Neural cell (in vitro differentiated cells): ENCODE data around the gene SIX6. TPM values are rescaled to one million over a fixed set of nuclear protein-coding genes. Genes with fewer than 3 reads are reported as not detected.
A peak's percentile ranks its signal among the peaks of the same experiment; 100 is the strongest.
"Not testable (repeated sequence)": the region's sequence is repeated elsewhere in the genome, so short reads cannot be mapped to it uniquely, and the experiment has no call there.

Experiments used
- H2AFZ ChIP-seq: fragments of 200-600, 300-800 bp; sonication (generic), shearing (Covaris generic); 2 replicates; pipeline ENCODE4 v1.6.0; 2014; ENCODE audit warnings: low read depth, mild to moderate bottlenecking, antibody characterized with exemption, low read length, moderate library complexity
- H3F3A ChIP-seq: fragments of 200-600 bp; shearing (Covaris generic); 2 replicates; pipeline ENCODE4 v1.6.1; 2016; ENCODE audit warnings: mild to moderate bottlenecking, moderate library complexity, mixed read lengths, antibody characterized with exemption, low read length; ENCODE audit not compliant: insufficient read depth, poor library complexity, severe bottlenecking
- H3K27ac ChIP-seq: fragments of 200-600, 300-800 bp; sonication (generic), shearing (Covaris generic); 2 replicates; pipeline ENCODE4 v1.5.1; 2014; ENCODE audit warnings: mild to moderate bottlenecking, low read length, moderate library complexity
- H3K27me3 ChIP-seq: fragments of 300-800, 200-600 bp; sonication (generic), shearing (Covaris generic); 2 replicates; pipeline ENCODE4 v1.6.0; 2014; ENCODE audit warnings: mild to moderate bottlenecking, low read depth, low read length, moderate library complexity; ENCODE audit not compliant: insufficient read depth
- H3K36me3 ChIP-seq: fragments of 300-800, 200-600 bp; sonication (generic), shearing (Covaris generic); 2 replicates; pipeline ENCODE4 v1.5.1; 2014; ENCODE audit warnings: mild to moderate bottlenecking, antibody characterized with exemption, low read length, moderate library complexity; ENCODE audit not compliant: insufficient read depth
- H3K4me2 ChIP-seq: fragments of 300-800, 200-600 bp; sonication (generic), shearing (Covaris generic); 2 replicates; pipeline ENCODE4 v1.6.0; 2014; ENCODE audit warnings: mild to moderate bottlenecking, low read length
- H3K4me3 ChIP-seq: fragments of 300-800, 200-600 bp; sonication (generic), shearing (Covaris generic); 2 replicates; pipeline ENCODE4 v1.5.1; 2014; ENCODE audit warnings: mild to moderate bottlenecking, low read length, moderate library complexity
- H3K79me2 ChIP-seq: fragments of 200-600 bp; shearing (Covaris generic); replicated peaks from 2 replicates; pipeline ENCODE4 v1.6.0; 2014; ENCODE audit warnings: mild to moderate bottlenecking, low read length, moderate library complexity; ENCODE audit not compliant: insufficient read depth
- H3K9ac ChIP-seq: fragments of 300-800, 200-600 bp; sonication (generic), shearing (Covaris generic); 2 replicates; pipeline ENCODE4 v1.6.1; 2016; ENCODE audit warnings: mild to moderate bottlenecking, low read length, mixed read lengths
- H3K9me2 ChIP-seq: fragments of 200-600 bp; shearing (Covaris generic); 2 replicates; pipeline ENCODE4 v1.6.1; 2016; ENCODE audit warnings: mild to moderate bottlenecking, low read length, mixed read lengths; ENCODE audit not compliant: insufficient read depth
- H3K9me3 ChIP-seq: fragments of 200-600, 300-800 bp; sonication (generic), shearing (Covaris generic); 2 replicates; pipeline ENCODE4 v1.6.1; 2016; ENCODE audit warnings: mild to moderate bottlenecking, mixed run types, low read length, moderate library complexity, mixed read lengths
- H4K20me1 ChIP-seq: fragments of 200-600 bp; shearing (Covaris generic); 2 replicates; pipeline ENCODE4 v1.6.1; 2016; ENCODE audit warnings: mild to moderate bottlenecking, mixed run types; ENCODE audit not compliant: insufficient read depth
- CTCF ChIP-seq: fragments of 450-650 bp; IDR thresholded peaks from 2 replicates; pipeline ENCODE4 v1.5.1; 2014; ENCODE audit warnings: antibody characterized with exemption, mild to moderate bottlenecking, moderate library complexity; ENCODE audit not compliant: poor library complexity, severe bottlenecking
- EP300 ChIP-seq: fragments of 450-650 bp; conservative IDR thresholded peaks from 2 replicates; pipeline ENCODE4 v1.6.1; 2014; ENCODE audit warnings: antibody characterized with exemption, mild to moderate bottlenecking, moderate library complexity; ENCODE audit not compliant: poor library complexity, severe bottlenecking
- EZH2 ChIP-seq: fragments of 200-600, 300-800 bp; shearing (Covaris generic), sonication (generic); IDR thresholded peaks from 2 replicates; pipeline ENCODE4 v1.6.1; 2014; ENCODE audit warnings: antibody characterized with exemption, low read length, borderline replicate concordance, mild to moderate bottlenecking; ENCODE audit not compliant: insufficient read depth, poor library complexity, severe bottlenecking
- MXI1 ChIP-seq: fragments of 450-650 bp; conservative IDR thresholded peaks from 2 replicates; pipeline ENCODE4 v1.6.1; 2014; ENCODE audit warnings: antibody characterized with exemption, mild to moderate bottlenecking; ENCODE audit not compliant: poor library complexity, severe bottlenecking
- POLR2AphosphoS5 ChIP-seq: IDR thresholded peaks from 2 replicates; pipeline ENCODE4 v1.6.1; 2012
- RAD21 ChIP-seq: fragments of 450-650 bp; conservative IDR thresholded peaks from 2 replicates; pipeline ENCODE4 v1.6.1; 2014; ENCODE audit warnings: antibody characterized with exemption, mild to moderate bottlenecking, moderate library complexity
- REST ChIP-seq: IDR thresholded peaks from 2 replicates; pipeline ENCODE4 v1.6.1; 2012; ENCODE audit warnings: borderline replicate concordance
- SMC3 ChIP-seq: fragments of 450-650 bp; conservative IDR thresholded peaks from 2 replicates; pipeline ENCODE4 v1.6.1; 2014; ENCODE audit warnings: antibody characterized with exemption, mild to moderate bottlenecking, moderate library complexity; ENCODE audit not compliant: poor library complexity
- TAF1 ChIP-seq: IDR thresholded peaks from 2 replicates; pipeline ENCODE4 v1.6.1; 2012; ENCODE audit warnings: low read depth
- polyA minus RNA-seq: library from RNA; depleted of rRNA, polyadenylated mRNA; stranded (reverse); fragments of >200 nt; gene quantifications from 2 replicates; pipeline ENCODE4 v1.2.3, GENCODE V29; 2014
- polyA plus RNA-seq: library from polyadenylated mRNA; depleted of rRNA; stranded (reverse); fragments of >200 nt; gene quantifications from 2 replicates; pipeline ENCODE4 v1.2.3, GENCODE V29; 2014

SIX6 gene
- polyA plus RNA-seq (not detected in 2 replicates), polyA minus RNA-seq (not detected in 2 replicates)

- no peak for TF ChIP-seq SMC3
- peak; percentile 93 for TF ChIP-seq EZH2
- TF ChIP-seq TAF1 = no peak
- no peak for TF ChIP-seq EP300
- no peak for TF ChIP-seq RAD21
- no peak for TF ChIP-seq POLR2AphosphoS5
- no peaks in the 10 kb centered on the region for H3K79me2 ChIP-seq
- no peaks in the 10 kb centered on the region for H4K20me1 ChIP-seq
- H3K4me2 ChIP-seq = no peak within 1 kb of the TSS
- no peaks in the 10 kb centered on the region for H3K36me3 ChIP-seq
- H3K9me2 ChIP-seq = no peaks in the 10 kb centered on the region
- peaks cover 100% of the 10 kb centered on the region for H3K27me3 ChIP-seq
- H2AFZ ChIP-seq = no peak within 1 kb of the TSS
- H3K9ac ChIP-seq = no peak within 1 kb of the TSS
- H3K9me3 ChIP-seq = no peaks in the 10 kb centered on the region
- no peaks in the 10 kb centered on the region for H3F3A ChIP-seq
- peak within 1 kb of the TSS; percentile 60 for H3K4me3 ChIP-seq
- H3K27ac ChIP-seq = no peak within 1 kb of the TSS
These were observed at the start of gene SIX6 for GRCh38 chr14:60508707-60509437. Gene SIX6 (plus strand): TSS chr14:60509146. CDS start chr14:60509399, 253 bp downstream.

- not testable (repeated sequence) for H3K9me2 ChIP-seq
These were observed 28.7 kb upstream of the SIX6 start for GRCh38 chr14:60480248-60480647.

GRCh38 chr14:60482743-60483142, 26.2 kb upstream of the SIX6 start:
- TF ChIP-seq RAD21 (no peak), TAF1 (no peak), CTCF (no peak), EP300 (no peak), REST (no peak), POLR2AphosphoS5 (no peak), EZH2 (no peak), MXI1 (no peak), SMC3 (no peak)
- Histone ChIP-seq H3K9me3 (no peaks in the 10 kb centered on the region), H3K27me3 (peaks cover 40% of the 10 kb centered on the region)

More at GRCh38 chr14:60480248-60480647, 28.7 kb upstream of the SIX6 start:
- peaks cover 16% of the 10 kb centered on the region for H3K27me3 ChIP-seq
- not testable (repeated sequence) for H4K20me1 ChIP-seq, H3K4me3 ChIP-seq, H2AFZ ChIP-seq, H3K36me3 ChIP-seq, H3F3A ChIP-seq, H3K27ac ChIP-seq, H3K9ac ChIP-seq, H3K79me2 ChIP-seq, H3K9me3 ChIP-seq, H3K4me2 ChIP-seq

More at GRCh38 chr14:60482743-60483142, 26.2 kb upstream of the SIX6 start:
- Histone ChIP-seq H3F3A (no peaks in the 10 kb centered on the region), H3K27ac (no peak overlapping the region), H4K20me1 (no peaks in the 10 kb centered on the region), H3K4me2 (no peak overlapping the region), H3K79me2 (no peaks in the 10 kb centered on the region), H3K4me3 (no peak overlapping the region), H2AFZ (no peak overlapping the region), H3K9ac (no peak overlapping the region), H3K36me3 (no peaks in the 10 kb centered on the region), H3K9me2 (no peaks in the 10 kb centered on the region)
